HTERT RPE-1 (cell line): ENCODE data around the gene SOS1.
"Not testable (repeated sequence)": the region's sequence is repeated elsewhere in the genome, so short reads cannot be mapped to it uniquely, and the experiment has no call there.

ENCODE experiments used
- in situ Hi-C: fragments of 300-500 bp; cut with MboI; formaldehyde crosslinking; loops from 4 replicates; pipeline ENCODE4 v1.14.3; 2020; ENCODE audit warnings: low sequenced_read_pairs

SOS1 gene

DNA sequence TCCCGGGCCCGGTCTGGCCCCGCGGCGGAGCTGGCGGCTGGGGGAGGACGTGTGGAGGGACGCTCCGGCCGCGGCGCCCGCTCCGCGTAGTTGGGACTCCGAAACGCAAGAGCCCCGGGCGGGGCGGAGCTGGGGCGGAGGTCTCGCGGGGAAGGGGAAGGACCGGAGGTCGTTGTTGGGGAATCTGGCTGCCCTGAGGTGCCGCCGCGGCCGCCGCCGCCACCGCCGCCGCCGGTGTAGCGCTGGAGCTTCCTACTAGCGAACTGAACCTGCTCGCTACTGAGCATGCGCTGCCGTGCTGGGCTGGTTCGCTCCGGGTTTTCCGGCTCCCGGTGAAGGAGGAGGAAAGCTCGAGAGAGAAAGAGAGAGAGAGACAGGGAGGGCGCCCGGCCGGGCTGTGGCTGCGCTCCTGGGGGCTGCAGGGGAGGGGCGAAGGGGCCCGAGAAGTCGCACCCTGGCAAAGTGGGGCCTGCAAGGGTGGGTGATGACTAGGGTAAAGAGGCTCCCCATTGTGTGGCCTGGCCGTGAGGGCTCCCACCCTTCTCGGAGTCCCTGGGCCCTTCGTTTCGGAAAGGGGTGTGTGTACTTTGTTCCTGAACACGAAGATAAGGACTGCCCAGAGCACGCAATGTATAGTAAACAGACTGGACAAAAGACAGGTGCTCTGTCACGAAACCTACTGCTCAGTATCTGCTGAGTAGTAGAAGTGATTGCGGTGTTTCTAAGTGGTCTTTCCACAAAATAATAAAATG is at the start of gene SOS1:
TSS of gene SOS1 (minus strand) at position 281 of the 752 bp plus-strand sequence. CDS start 629 bp downstream, outside the sequence.
- in situ Hi-C loops = no loop called here

DNA sequence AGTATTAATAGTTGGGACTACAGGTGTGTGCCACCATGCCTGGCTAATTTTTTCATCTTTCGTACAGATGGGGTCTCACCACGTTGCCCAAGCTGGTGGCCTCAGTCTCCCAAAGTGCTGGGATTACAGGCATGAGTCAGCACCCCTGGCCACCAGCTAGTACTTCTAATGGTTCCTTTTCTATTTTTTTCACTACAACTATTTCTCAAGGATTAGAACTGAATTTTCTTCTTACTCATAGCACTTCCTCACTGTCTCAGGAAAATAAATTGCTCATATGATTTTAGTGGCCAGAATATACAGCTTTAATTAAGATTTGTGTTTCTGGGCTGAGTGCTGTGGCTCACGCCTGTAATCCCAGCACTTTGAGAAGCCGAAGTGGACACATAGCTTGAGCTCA is 43.2 kb upstream of the SOS1 start:
- in situ Hi-C loops = no loop called here

DNA sequence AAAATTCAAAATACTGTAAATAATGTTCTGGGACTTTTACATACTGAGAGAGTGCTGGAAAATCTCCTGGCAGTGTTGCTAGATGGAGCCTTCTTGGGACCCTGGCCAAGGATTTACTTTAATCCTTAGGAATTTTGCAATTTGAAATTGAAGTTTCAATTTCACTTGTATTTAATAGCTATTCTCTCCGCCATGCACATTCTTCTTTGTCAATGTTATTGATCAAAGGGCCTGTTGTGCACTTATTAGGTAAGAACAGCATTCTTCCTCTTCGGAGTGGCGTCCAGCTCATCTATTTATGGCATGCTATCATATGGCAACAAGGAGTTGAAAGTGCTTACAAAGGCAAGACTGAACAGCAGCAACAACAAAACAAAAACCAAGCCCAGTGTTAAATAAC is 40.1 kb upstream of the SOS1 start:
- in situ Hi-C loops = no loop called here

DNA sequence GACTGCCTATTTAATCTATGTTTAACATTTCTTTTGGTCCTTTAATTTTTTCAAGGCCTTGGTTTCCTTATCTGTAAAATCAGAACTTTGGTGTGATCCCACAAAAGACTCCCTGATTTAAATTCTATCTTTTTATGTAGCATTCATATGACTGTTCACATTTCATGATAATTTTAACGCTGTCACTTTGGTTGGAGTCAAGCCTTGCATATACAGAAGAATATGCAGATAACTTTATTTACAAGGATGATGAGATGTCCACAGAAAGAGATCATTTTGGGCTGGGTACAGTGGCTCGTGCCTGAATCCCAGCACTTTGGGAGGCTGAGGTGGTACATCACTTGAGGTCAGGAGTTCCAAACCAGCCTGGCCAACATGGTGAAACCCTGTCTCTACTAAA is 38.4 kb upstream of the SOS1 start:
- in situ Hi-C loops = no loop called here

DNA sequence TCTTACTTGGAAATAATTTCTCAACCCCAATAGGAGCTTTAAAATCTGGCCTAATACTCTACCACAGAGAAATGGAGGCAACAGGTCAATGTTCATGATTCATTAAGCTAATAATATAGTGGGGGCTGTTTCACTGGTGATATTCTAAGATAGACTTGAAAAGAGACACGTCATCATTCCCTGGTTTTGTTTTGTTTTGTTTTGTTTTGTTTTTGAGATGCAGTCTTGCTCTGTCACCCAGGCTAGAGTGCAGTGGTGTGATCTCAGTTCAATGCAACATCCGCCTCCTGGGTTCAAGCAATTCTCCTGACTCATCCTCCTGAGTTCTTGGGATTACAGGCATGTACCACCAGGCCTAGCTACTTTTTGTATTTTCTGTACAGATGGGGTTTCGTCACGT is 37.5 kb upstream of the SOS1 start:
- in situ Hi-C loops = no loop called here

DNA sequence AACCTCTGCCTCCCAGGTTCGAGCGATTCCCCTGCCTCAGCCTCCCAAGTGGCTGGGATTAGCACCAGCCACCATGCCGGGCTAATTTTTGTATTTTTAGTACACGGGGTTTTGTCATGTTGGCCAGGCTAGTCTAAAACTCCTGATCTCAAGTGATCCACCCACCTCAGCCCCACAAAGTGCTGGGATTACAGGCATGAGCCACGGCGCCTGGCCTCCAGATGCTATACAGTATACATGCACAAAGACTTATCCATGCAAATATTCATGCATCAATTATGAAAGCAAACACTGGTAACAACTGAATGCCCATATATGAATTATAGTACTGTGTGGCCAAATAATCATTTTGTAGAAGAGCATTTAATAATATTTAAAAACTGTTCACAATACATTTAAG is 36.0 kb upstream of the SOS1 start:
- in situ Hi-C loops = no loop called here

DNA sequence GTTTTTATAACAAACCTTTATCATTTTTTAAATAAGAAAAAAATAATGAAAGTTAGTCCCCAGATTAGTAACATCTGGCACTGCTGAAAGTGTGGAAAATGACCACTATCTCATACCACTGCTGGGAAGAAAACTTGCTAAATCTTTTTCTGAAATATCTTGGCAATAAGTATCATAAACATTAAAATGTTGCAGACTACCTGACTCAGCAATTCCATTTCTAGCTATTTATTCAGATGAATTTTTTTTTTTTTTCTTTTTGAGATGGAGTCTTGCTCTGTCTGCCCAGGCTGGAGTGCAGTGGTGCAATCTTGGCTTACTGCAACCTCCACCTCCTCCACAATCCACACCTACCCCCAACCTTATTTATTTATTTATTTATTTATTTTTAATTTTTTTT is 35.3 kb upstream of the SOS1 start:
- in situ Hi-C loops = no loop called here

DNA sequence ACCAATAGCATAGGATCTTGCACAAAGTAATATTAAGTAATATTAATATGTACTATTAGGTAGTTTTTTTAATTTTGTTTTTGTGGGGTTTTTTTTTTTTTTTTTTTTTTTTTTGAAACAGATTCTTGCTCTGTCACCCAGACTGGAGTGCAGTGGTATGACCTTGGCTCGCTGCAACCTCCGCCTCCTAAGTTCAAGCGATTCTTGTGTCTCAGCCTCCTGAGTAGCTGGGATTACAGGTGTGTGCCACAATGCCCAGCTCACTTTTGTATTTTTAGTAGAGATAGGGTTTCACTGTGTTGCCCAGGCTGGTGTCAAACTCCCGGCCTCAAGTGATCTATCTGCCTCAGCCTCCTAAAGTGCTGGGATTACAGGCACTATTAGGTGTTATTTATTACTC is 34.7 kb upstream of the SOS1 start:
- in situ Hi-C loops = not testable (repeated sequence)

DNA sequence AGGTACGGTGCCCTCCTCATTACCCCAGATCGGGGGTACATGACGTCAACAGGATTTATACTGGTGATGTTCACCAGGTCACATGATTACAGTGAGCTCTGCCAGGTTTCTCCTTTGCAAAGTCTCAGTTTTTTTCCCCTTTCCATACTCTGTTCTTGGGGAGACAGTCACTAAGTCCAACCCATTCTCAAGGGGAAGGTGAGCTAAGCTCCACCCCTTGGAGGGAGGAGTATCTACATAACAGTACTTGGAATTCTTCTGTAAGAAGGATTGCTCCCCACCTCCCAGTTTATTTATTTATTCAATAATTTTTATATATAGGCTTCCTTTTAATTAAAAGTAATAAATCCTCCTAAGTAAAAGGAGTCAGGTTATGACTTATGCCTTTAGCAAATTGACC is 34.1 kb upstream of the SOS1 start:
- in situ Hi-C loops = no loop called here

DNA sequence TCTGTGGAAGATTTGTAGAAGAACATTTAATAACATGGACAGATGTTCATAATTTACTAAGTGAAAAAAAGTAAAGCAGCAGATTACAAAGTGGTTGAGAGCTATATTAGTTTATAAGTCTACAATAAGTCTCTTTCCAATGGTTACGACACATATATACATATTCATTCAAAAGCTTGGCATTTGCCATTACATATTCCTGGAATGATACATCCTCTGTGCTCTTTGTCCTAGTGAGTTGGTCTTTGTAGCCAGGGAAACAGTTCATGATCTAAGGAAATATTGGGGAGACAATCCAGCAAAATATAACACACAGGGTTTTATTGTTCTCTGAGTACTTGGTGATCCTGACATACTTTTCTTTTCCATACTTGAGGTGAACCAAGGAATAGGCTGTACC is 32.5 kb upstream of the SOS1 start:
- in situ Hi-C loops = no loop called here

DNA sequence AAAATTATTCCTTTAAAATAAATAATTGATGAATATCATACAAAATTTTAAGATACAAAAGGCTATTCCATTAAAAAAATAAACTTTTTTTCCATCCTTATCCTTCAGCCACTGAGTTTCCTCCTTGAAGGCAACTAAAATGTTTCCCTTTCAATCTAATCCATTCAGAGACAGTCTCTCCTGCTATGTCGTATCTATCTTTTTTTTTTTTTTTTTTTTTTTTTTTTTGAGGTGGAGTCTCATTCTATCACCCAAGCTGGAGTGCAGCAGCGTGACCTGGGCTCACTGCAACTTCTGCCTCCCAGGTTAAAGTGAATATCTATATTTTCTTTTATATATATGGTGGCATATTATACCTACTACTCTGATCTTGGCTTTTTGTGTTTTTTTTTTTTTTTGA is 31.7 kb upstream of the SOS1 start:
- in situ Hi-C loops = no loop called here

DNA sequence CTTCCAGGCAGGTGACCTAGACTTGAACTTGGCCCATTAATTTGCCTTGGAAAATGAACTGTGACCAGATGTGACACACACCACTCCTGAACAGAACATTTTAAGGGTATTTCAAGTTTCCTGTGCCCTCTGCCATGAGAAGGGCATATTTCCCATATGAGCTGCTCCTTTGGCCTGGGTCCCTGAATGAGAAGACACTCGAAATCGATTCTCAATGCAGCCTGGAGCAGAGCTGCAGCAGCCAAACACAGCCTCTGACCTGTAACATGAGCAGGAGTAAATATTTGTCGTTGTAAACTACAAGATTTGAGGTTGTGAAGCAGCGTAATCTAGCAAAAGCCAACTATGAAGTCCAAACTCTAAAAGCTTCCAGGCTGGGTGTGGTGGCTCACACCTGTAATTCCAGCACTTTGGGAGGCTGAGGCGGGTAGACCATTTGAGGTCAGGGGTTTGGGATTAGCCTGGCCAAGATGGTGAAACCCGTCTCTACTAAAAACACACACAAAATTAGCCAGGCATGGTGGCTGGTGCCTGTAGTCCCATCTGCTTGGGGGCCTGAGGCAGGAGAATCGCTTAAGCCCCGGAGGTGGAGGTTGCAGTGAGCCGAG is 30.1 kb upstream of the SOS1 start:
- in situ Hi-C loops = no loop called here

DNA sequence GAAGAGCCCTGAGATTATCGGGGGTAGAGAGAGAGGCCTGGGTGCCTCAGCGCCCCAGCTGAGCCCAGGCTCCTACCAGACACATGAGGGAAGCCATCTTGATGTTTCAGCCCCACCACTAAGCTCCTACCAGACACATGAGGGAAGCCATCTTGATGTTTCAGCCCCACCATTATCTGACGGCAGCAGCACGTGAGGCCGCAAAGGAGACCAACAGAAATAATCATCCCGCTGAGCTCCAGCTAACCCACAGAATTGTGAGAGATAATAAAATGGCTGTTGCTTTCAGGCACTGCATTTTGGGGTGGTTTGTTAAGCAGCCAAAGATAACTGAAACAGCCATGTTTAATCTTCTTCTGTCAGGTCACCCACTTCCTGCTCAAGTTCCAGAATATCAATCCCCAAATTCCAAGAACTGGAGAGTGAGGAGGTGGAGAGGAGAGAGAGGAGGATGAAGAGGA is 29.3 kb upstream of the SOS1 start:
- in situ Hi-C loops = no loop called here

DNA sequence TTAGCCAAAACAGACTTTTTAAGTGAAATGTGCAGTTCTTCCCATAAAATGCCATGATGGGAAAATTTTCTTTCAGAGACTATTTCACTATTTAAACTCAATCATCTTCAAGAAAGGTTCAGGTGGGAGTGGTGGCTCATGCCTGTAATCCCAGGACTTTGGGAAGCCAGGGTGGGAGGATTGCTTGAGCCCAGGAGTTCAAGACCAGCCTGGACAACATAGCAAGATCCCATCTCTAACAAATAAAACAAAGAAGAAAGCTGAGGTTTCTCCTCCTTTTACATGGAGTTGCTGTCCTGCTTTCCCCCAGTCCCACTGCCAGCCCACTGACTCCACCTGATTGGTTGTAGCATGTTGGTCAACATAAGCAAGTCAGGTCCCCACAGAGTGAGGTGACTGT is 25.8 kb upstream of the SOS1 start:
- in situ Hi-C loops = no loop called here

DNA sequence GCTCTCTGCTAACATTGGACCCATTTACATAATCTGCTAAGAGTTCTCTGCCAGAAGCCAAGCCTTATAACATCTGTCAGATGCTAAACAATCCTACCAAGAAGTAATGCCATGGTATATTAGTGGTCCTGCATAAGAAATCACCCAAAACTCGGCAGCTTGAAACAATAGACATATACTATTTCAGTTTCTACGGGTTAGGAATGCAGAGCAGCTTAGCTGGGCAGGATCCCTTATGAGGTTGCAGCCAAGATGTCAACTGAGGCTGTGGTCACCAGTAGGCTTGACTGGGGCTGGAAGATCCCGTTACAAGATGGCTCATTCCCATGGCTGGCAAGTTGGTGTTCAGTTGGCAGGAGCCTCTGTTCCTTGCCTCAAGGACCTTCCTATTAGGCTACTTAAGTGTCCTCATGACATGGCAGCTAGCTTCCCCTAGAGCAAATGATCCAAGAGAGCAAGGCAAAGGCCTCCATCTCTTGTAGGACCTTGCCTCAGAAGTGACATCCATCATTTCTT is 25.1 kb upstream of the SOS1 start:
- in situ Hi-C loops = no loop called here

DNA sequence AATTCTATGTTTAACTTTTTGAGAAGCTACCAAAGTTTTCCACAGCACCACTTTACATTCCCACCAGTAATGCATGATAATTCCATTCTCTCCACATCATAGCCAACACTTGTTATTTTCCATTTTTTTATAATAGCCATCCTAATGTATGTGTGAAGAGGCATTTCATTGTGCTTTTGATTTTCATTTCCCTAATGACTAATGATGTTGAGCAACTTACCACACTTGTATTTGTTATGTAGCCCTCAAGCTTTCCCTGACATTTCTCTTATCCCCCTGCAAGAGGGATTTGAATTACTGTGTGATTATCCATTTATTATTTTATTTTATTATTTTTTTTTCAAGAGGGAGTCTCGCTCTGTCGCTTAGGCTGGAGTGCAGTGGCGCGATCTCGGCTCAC is 23.6 kb upstream of the SOS1 start:
- in situ Hi-C loops = no loop called here

DNA sequence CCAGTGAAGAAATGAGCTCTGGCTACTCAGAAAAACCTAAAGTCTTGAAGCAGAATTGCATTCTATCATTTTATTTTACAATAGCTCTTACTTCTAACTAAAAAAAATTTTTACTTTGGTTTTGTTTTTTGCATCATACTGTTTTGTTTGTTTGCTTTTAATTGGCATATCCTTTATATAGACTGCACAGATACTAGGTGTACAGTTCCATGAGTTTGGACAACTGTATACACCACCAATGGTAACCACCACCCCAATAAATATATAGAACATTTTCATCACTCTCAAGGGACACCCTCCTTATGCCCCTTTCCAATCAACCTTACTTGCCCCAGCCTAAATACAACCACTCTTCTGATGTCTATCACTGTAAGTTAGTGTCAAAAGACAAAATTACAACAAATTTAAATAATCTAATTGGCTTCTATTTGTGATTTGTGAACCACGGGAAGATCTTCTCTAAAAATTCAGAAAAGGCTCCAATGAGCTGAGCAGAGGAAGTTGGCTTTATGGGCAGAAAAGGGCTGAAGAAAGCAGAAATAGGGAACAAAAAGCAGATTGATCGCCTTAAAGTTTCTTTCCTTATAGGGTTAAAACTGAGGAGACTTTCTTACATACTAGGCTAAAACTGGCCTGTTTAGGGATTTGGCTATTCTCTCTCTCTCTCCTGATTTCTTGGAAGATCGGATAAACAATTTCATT is 22.2 kb upstream of the SOS1 start:
- in situ Hi-C loops = no loop called here

DNA sequence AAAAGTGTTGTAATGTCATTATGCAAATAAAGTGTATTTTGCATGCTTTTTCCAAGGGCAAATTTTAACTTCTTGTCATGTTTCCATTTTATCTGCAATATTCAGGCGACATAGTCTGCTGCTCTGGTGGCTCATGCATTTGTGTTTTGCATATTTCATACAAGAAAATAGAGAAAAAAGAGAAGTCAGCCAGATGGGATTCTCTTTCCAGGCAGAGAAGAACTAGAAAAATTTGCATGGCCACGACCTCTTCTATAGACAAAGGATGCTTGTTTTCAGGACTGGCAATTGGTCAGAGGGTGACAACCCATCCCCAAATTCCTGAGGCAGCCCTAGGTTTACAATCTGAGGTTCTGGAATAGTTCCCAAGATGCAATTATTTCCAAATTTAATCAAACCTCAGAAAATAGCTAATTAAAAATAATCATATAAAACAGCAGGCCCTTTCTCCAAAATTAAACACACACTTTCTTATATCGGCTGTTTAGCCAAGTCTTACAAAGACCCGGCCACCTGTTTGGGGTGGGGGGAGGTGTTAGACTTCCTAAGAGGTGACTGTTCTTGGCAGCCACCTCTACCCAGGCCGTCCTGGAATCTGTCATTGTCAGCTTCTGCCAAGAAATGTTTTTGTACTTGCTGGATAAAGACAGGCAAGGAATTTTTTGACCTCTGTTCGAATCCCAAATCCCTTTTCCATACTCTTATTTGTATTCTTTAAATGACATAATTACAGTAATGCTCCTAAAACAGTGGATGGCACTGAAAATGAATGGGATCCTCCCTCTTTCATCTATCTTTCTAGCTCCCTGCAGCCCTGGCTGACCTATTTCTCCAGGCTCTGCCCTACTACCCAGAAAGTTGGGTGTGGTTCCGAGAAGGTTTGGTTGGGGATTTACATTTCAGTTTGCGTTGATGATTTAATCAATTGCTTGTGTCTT is 20.8 kb upstream of the SOS1 start:
- in situ Hi-C loops = no loop called here

DNA sequence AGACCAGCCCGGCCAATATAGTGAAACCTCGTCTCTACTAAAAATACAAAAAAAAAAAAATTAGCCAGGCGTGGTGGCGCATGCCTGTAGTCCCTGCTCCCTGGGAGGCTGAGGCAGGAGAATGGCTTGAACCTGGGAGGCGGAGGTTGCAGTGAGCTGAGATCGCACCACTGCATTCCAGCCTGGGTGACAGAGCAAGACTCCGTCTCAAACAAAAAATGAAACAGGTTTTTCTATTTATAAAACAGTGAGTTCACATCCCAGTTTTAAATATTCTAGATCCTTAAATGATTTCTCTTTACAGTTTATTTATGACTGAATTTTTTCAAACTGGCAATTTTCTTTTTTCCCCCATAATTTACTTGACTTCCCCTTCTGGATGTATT is 20.1 kb upstream of the SOS1 start:
- in situ Hi-C loops = not testable (repeated sequence)

DNA sequence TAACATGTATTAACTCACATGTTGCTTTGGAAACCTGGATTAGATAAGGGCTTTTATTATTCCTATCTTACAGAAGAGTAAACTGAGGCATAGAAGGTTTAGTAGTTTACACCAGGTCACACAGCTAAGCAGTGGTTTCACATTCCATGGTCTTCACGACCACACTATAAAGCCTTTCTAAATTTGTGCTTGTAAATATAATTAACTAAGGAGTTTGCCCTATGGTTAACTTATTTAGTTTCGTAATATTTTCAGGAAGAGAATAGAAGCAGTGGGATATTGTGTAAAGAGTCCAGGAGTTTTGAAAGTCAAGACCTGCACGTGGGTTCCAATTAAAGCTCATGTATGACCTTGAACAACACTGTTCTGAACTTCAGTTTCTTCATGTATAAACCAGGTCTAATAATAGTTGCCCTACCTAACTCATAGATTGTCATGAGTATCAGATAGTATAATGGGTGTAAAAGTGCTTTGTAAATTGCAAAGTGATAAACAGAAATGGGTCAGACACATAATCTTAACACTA is 19.5 kb upstream of the SOS1 start:
- in situ Hi-C loops = no loop called here
